ENCODE results near the gene GPR137. TPM values are rescaled to one million over a fixed set of nuclear protein-coding genes. Genes with fewer than 3 reads are reported as not detected.
A peak's percentile ranks its signal among the peaks of the same experiment; 100 is the strongest.

The GPR137 gene
- total RNA-seq, 1 experiment from 2014 or later, result 24.4 TPM

- no peak for TF ChIP-seq CBX3 (IDR thresholded peaks at IDR 0.05; ENCODE audit: low read depth)
- TF ChIP-seq ZFX (IDR thresholded peaks at IDR 0.05), result peak; percentile 45; the same call in 1 of the 2 replicates
- TF ChIP-seq ZNF274 (IDR thresholded peaks at IDR 0.05; ENCODE audit: low read depth, low read length), result no peak
- TF ChIP-seq SP1 (IDR thresholded peaks at IDR 0.05; ENCODE audit: low read depth), result no peak
- TF ChIP-seq SIN3A (IDR thresholded peaks at IDR 0.05; ENCODE audit: low read depth), result no peak
- TF ChIP-seq CTCF (IDR thresholded peaks at IDR 0.05 in 2 of 3, conservative IDR thresholded peaks at IDR 0.05 in 1 of 3; ENCODE audit: borderline replicate concordance in 1 of 3, insufficient read depth in 1 of 3, low read depth in 2 of 3, low read length in 2 of 3), result peak in 2 of 3 experiments; percentile 74 to 89; a peak in 4 of 6 replicates
- TF ChIP-seq ELF1 (IDR thresholded peaks at IDR 0.05; ENCODE audit: borderline replicate concordance, low read depth), result no peak
- no peak for TF ChIP-seq EZH2phosphoT487 (IDR thresholded peaks at IDR 0.05; ENCODE audit: borderline replicate concordance)
- TF ChIP-seq ZBTB33 (IDR thresholded peaks at IDR 0.05; ENCODE audit: extremely low read depth, insufficient replicate concordance, low read length), result no peak
Observed at GRCh38 chr11:64331569-64332371, 46.1 kb downstream of the GPR137 start (continued).

All from HCT116 (cell line).